GM23338 (cell line): ENCODE data around the gene EPB41L4A. TPM values are rescaled to one million over a fixed set of nuclear protein-coding genes. Genes with fewer than 3 reads are reported as not detected.

Source experiments
- ATAC-seq: fragments of 200-7000 bp; cut with Tn5 transposase; 3 replicates; pipeline ENCODE4 v1.9.1; 2020
- DNase-seq: peaks from one replicate; pipeline ENCODE4 v3.0.0-alpha.2; 2015; ENCODE audit warnings: low spot score
- H2AFZ ChIP-seq: fragments of 200-600 bp; sonication (generic); 2 replicates; pipeline ENCODE4 v1.8.0; 2016; ENCODE audit warnings: antibody characterized with exemption, mild to moderate bottlenecking, moderate library complexity
- H3F3A ChIP-seq: fragments of 200-600 bp; sonication (generic); replicated peaks from 2 replicates; pipeline ENCODE4 v1.8.0; 2017; ENCODE audit warnings: antibody characterized with exemption, mixed run types, low read depth
- H3K27ac ChIP-seq: fragments of 200-600 bp; sonication (generic); 2 replicates; pipeline ENCODE4 v1.6.1; 2016; ENCODE audit warnings: low read depth
- H3K27me3 ChIP-seq: fragments of 200-600 bp; sonication (generic); 2 replicates; pipeline ENCODE4 v1.8.0; 2016; ENCODE audit warnings: mild to moderate bottlenecking, mixed run types, moderate library complexity; ENCODE audit not compliant: insufficient read depth
- H3K36me3 ChIP-seq: fragments of 200-600 bp; sonication (generic); 2 replicates; pipeline ENCODE4 v1.8.0; 2016; ENCODE audit warnings: mild to moderate bottlenecking; ENCODE audit not compliant: insufficient read depth
- H3K4me1 ChIP-seq: fragments of 200-600 bp; sonication (generic); 2 replicates; pipeline ENCODE4 v1.8.0; 2016; ENCODE audit warnings: mild to moderate bottlenecking, moderate library complexity; ENCODE audit not compliant: insufficient read depth
- H3K4me2 ChIP-seq: fragments of 200-600 bp; sonication (generic); 2 replicates; pipeline ENCODE4 v1.7.1; 2017; ENCODE audit warnings: mixed run types
- H3K4me3 ChIP-seq: fragments of 200-600 bp; sonication (generic); 2 replicates; pipeline ENCODE4 v1.6.1; 2016; ENCODE audit warnings: mixed run types
- H3K79me2 ChIP-seq: fragments of 200-600 bp; sonication (generic); replicated peaks from 2 replicates; pipeline ENCODE4 v1.8.0; 2017; ENCODE audit warnings: mild to moderate bottlenecking; ENCODE audit not compliant: insufficient read depth
- H3K9me2 ChIP-seq: fragments of 200-600 bp; sonication (generic); 2 replicates; pipeline ENCODE4 v1.8.0; 2017; ENCODE audit not compliant: insufficient read depth
- H4K20me1 ChIP-seq: fragments of 200-600 bp; sonication (generic); replicated peaks from 2 replicates; pipeline ENCODE4 v1.8.0; 2017; ENCODE audit warnings: mild to moderate bottlenecking; ENCODE audit not compliant: insufficient read depth
- H3K27ac Mint-ChIP-seq: 2 replicates; pipeline ENCODE4 v1.8.0; 2020; ENCODE audit warnings: inconsistent platforms, mild to moderate bottlenecking, moderate library complexity, mixed read lengths
- H3K27me3 Mint-ChIP-seq: 3 replicates; pipeline ENCODE4 v1.8.0; 2022; ENCODE audit warnings: low read depth, mild to moderate bottlenecking, moderate library complexity, mixed read lengths, inconsistent platforms; ENCODE audit not compliant: insufficient read depth, poor library complexity
- H3K36me3 Mint-ChIP-seq: 3 replicates; pipeline ENCODE4 v1.8.0; 2021; ENCODE audit warnings: low read depth, mild to moderate bottlenecking, inconsistent platforms, moderate library complexity, mixed read lengths
- H3K4me1 Mint-ChIP-seq: 3 replicates; pipeline ENCODE4 v1.8.0; 2020; ENCODE audit warnings: mild to moderate bottlenecking, inconsistent platforms, mixed read lengths
- H3K4me3 Mint-ChIP-seq: 3 replicates; pipeline ENCODE4 v1.8.0; 2021; ENCODE audit warnings: moderate library complexity, mild to moderate bottlenecking, inconsistent platforms, mixed read lengths
- H3K9me3 Mint-ChIP-seq: 3 replicates; pipeline ENCODE4 v1.8.0; 2020; ENCODE audit warnings: moderate library complexity, mild to moderate bottlenecking, inconsistent platforms, mixed read lengths
- CTCF ChIP-seq, 2 experiments: fragments of 200-600 bp in 1 of 2; sonication (generic) in 1 of 2; conservative IDR thresholded peaks; 2 replicates each; pipeline versions ENCODE4 v1.5.1 to v1.6.1; 2016 to 2017; ENCODE audit warnings: antibody characterized with exemption in 2 of 2, low read depth in 2 of 2, mild to moderate bottlenecking in 2 of 2, moderate library complexity in 1 of 2
- EZH2 ChIP-seq: fragments of 200-600 bp; sonication (generic); IDR thresholded peaks from one replicate; pipeline ENCODE4 v1.8.0; 2017; ENCODE audit warnings: antibody characterized with exemption, mild to moderate bottlenecking, low read depth; ENCODE audit not compliant: unreplicated experiment
- JUNB ChIP-seq: IDR thresholded peaks from one replicate; pipeline ENCODE4 v1.6.1; 2016; ENCODE audit warnings: antibody characterized with exemption; ENCODE audit not compliant: unreplicated experiment
- NANOG ChIP-seq: IDR thresholded peaks from 2 replicates; pipeline ENCODE4 v1.6.1; 2016; ENCODE audit warnings: antibody characterized with exemption, borderline replicate concordance
- POLR2AphosphoS5 ChIP-seq: IDR thresholded peaks from 2 replicates; pipeline ENCODE4 v1.6.1; 2016; ENCODE audit warnings: antibody characterized with exemption, low read depth
- REST ChIP-seq: IDR thresholded peaks from one replicate; pipeline ENCODE4 v1.6.1; 2018; ENCODE audit warnings: antibody characterized with exemption; ENCODE audit not compliant: unreplicated experiment
- STAT1 ChIP-seq: IDR thresholded peaks from one replicate; pipeline ENCODE4 v1.6.1; 2016; ENCODE audit warnings: antibody characterized with exemption; ENCODE audit not compliant: unreplicated experiment
- ZNF114 ChIP-seq: fragments of 250-450 bp; sonication (Bioruptor Pico); IDR thresholded peaks from 2 replicates; pipeline ENCODE4 v1.5.0; 2020; ENCODE audit warnings: mild to moderate bottlenecking, moderate library complexity
- ZNF462 ChIP-seq: fragments of 250-450 bp; sonication (Bioruptor Pico); IDR thresholded peaks from 2 replicates; pipeline ENCODE4 v1.5.0; 2020; ENCODE audit warnings: mild to moderate bottlenecking, moderate library complexity
- polyA plus RNA-seq: library from polyadenylated mRNA; unstranded; fragments of >200 nt; fragmentation: Nextera tagmentation; extraction: Ambion mirVana; gene quantifications from 2 replicates; pipeline ENCODE4 v1.2.1, GENCODE V29; 2016
- total RNA-seq: library from RNA; depleted of rRNA; stranded (reverse); fragments of >200 nt; shearing (Covaris generic); gene quantifications from 2 replicates; pipeline ENCODE4 v1.2.3, GENCODE V29; 2014

The EPB41L4A gene
- total and polyA plus RNA-seq, 2 experiments from 2014 or later = 5.7 to 6.0 TPM

- H3K4me3 ChIP-seq = peak overlapping the region; percentile 87
- H3K4me1 Mint-ChIP-seq = peaks cover 8% of the 10 kb centered on the region; the same call in 2 of the 3 replicates
- 0 out of 2 replicates have a peak, but pooled peaks cover 6% of the 10 kb centered on the region for H4K20me1 ChIP-seq
- no peaks in the 10 kb centered on the region for H3F3A ChIP-seq
- no peaks in the 10 kb centered on the region for H3K36me3 Mint-ChIP-seq
- ATAC-seq (no peak), DNase-seq (peak; percentile 57)
- no peak overlapping the region for H3K27ac Mint-ChIP-seq
- H3K4me1 ChIP-seq = 0 out of 2 replicates have a peak, but pooled peaks cover 8% of the 10 kb centered on the region
- peak; percentile 19 for TF ChIP-seq EZH2
- TF ChIP-seq JUNB = no peak
- H3K4me3 Mint-ChIP-seq = peak overlapping the region; percentile 81
- no peaks in the 10 kb centered on the region for H3K36me3 ChIP-seq
- H3K9me3 Mint-ChIP-seq = no peaks in the 10 kb centered on the region; the same call in 1 of the 3 replicates
- H3K27ac ChIP-seq = no peak overlapping the region
- H3K79me2 ChIP-seq = no peaks in the 10 kb centered on the region
- peak overlapping the region; percentile 97 for H3K4me2 ChIP-seq
- H2AFZ ChIP-seq = peak overlapping the region; percentile 96
- no peaks in the 10 kb centered on the region for H3K9me2 ChIP-seq
- peaks cover 52% of the 10 kb centered on the region for H3K27me3 ChIP-seq
- peaks cover 34% of the 10 kb centered on the region for H3K27me3 Mint-ChIP-seq
These were observed 982 bp downstream of the EPB41L4A start for GRCh38 chr5:112417931-112418658.

- Histone ChIP-seq H3K27ac (no peak overlapping the region), H3K4me2 (no peak overlapping the region), H3F3A (no peaks in the 10 kb centered on the region), H3K4me1 (peaks cover 17% of the 10 kb centered on the region; the same call in 1 of the 2 replicates), H3K36me3 (no peaks in the 10 kb centered on the region), H3K27me3 (peaks cover 34% of the 10 kb centered on the region), H3K9me2 (no peaks in the 10 kb centered on the region), H3K79me2 (no peaks in the 10 kb centered on the region), H4K20me1 (0 out of 2 replicates have a peak, but pooled peaks cover 6% of the 10 kb centered on the region), H3K4me3 (no peak overlapping the region), H2AFZ (no peak overlapping the region)
- no peaks in the 10 kb centered on the region for H3K9me3 Mint-ChIP-seq
- H3K27me3 Mint-ChIP-seq = peaks cover 27% of the 10 kb centered on the region
- no peak for ATAC-seq
- no peak for DNase-seq
- no peak overlapping the region for H3K27ac Mint-ChIP-seq
- no peaks in the 10 kb centered on the region for H3K36me3 Mint-ChIP-seq
- no peak overlapping the region for H3K4me3 Mint-ChIP-seq
- H3K4me1 Mint-ChIP-seq = peaks cover 24% of the 10 kb centered on the region
- TF ChIP-seq JUNB = no peak
- no peak for TF ChIP-seq ZNF114 (CRISPR knock-in tag)
- TF ChIP-seq POLR2AphosphoS5 = no peak
- no peak for TF ChIP-seq EZH2
- no peak for TF ChIP-seq NANOG
- no peak for TF ChIP-seq CTCF (conservative IDR thresholded peaks at IDR 0.05; ENCODE audit: low read depth in 2 of 2)
- no peak for TF ChIP-seq ZNF462 (CRISPR knock-in tag)
- no peak for TF ChIP-seq STAT1
- TF ChIP-seq REST = no peak
These were observed 3.5 kb downstream of the EPB41L4A start for GRCh38 chr5:112415552-112415951.
